SK-N-SH (cell line): ENCODE data around the gene POU4F1. TPM values are rescaled to one million over a fixed set of nuclear protein-coding genes. Genes with fewer than 3 reads are reported as not detected.

Experiments
- CTCF ChIA-PET: fragments of 300-600, 350-600 bp; formaldehyde crosslinking; extraction: SDS; loops from one replicate; lab custom pipeline; 2021; lab: Yijun Ruan, JAX
- POLR2A ChIA-PET: fragments of 350-600 bp; sonication (Branson Sonifier 250); formaldehyde crosslinking; extraction: SDS; loops from one replicate; lab custom pipeline; 2020; ENCODE audit warnings: antibody characterized with exemption, inconsistent platforms; lab: Yijun Ruan, JAX
- DNase-seq: peaks from one replicate; pipeline ENCODE4 v3.0.0; 2012
- H2AFZ ChIP-seq: fragments of 200-600 bp; sonication (generic); 2 replicates; pipeline ENCODE4 v1.8.1; 2016; ENCODE audit warnings: antibody characterized with exemption, mild to moderate bottlenecking, low read depth
- H3F3A ChIP-seq: fragments of 200-600 bp; sonication (generic); replicated peaks from 2 replicates; pipeline ENCODE3; 2016; ENCODE audit warnings: antibody characterized with exemption, mild to moderate bottlenecking; ENCODE audit not compliant: insufficient read depth
- H3K27ac ChIP-seq, 2 experiments: fragments of 200-500 bp in 1 of 2; fragments of 200-600 bp in 1 of 2; sonication (Bioruptor generic) in 1 of 2; sonication (generic), shearing (Covaris generic) in 1 of 2; 2 replicates each; pipeline versions ENCODE4 v1.5.1 to v1.6.1; 2014 to 2016; ENCODE audit warnings: low read depth in 2 of 2, inconsistent platforms in 1 of 2, low read length in 1 of 2, mild to moderate bottlenecking in 1 of 2, mixed read lengths in 1 of 2
- H3K27me3 ChIP-seq: fragments of 200-600 bp; sonication (generic), shearing (Covaris generic); 2 replicates; pipeline ENCODE4 v1.6.1; 2016; ENCODE audit warnings: mixed run types; ENCODE audit not compliant: insufficient read depth
- H3K36me3 ChIP-seq, 2 experiments: fragments of 200-500 bp in 1 of 2; fragments of 200-600 bp in 1 of 2; sonication (Bioruptor generic) in 1 of 2; sonication (generic) in 1 of 2; replicated peaks in 1 of 2; 2 replicates each; pipeline versions ENCODE3 to v1.5.1; 2014 to 2016; ENCODE audit warnings: low read length in 1 of 2, mild to moderate bottlenecking in 1 of 2; ENCODE audit not compliant: insufficient read depth in 2 of 2, control insufficient read depth in 1 of 2
- H3K4me1 ChIP-seq, 2 experiments: fragments of 200-500 bp in 1 of 2; fragments of 200-600 bp in 1 of 2; sonication (Bioruptor generic) in 1 of 2; sonication (generic), shearing (Covaris generic) in 1 of 2; 2 replicates each; pipeline versions ENCODE4 v1.5.1 to v1.6.1; 2014 to 2016; ENCODE audit warnings: low read depth in 1 of 2, low read length in 1 of 2, mixed run types in 1 of 2; ENCODE audit not compliant: insufficient read depth in 2 of 2, control insufficient read depth in 1 of 2
- H3K4me2 ChIP-seq: fragments of 200-600 bp; sonication (generic), shearing (Covaris generic); 2 replicates; pipeline ENCODE4 v1.6.1; 2017; ENCODE audit warnings: mixed run types
- H3K4me3 ChIP-seq, 2 experiments: fragments of 200-500 bp in 1 of 2; fragments of 200-600 bp in 1 of 2; sonication (Bioruptor generic) in 1 of 2; sonication (generic), shearing (Covaris generic) in 1 of 2; 2 replicates each; pipeline versions ENCODE4 v1.5.1 to v1.8.1; 2014 to 2016; ENCODE audit warnings: low read depth in 2 of 2, inconsistent platforms in 1 of 2, low read length in 1 of 2, mild to moderate bottlenecking in 1 of 2, mixed read lengths in 1 of 2, moderate library complexity in 1 of 2
- H3K79me2 ChIP-seq: fragments of 200-600 bp; sonication (generic); 2 replicates; pipeline ENCODE4 v1.8.1; 2017; ENCODE audit warnings: mild to moderate bottlenecking; ENCODE audit not compliant: insufficient read depth
- H3K9ac ChIP-seq: fragments of 200-600 bp; sonication (generic); 2 replicates; pipeline ENCODE4 v1.6.1; 2017; ENCODE audit warnings: mixed run types
- H3K9me2 ChIP-seq: fragments of 200-600 bp; sonication (generic); 2 replicates; pipeline ENCODE4 v1.6.1; 2017; ENCODE audit warnings: mixed run types
- H3K9me3 ChIP-seq: fragments of 200-600 bp; sonication (generic); 2 replicates; pipeline ENCODE4 v1.6.1; 2017; ENCODE audit warnings: mixed run types, mild to moderate bottlenecking, moderate library complexity
- H4K20me1 ChIP-seq: fragments of 200-600 bp; sonication (generic); 2 replicates; pipeline ENCODE4 v1.6.1; 2017; ENCODE audit warnings: mild to moderate bottlenecking, mixed run types; ENCODE audit not compliant: insufficient read depth
- CHD2 ChIP-seq: fragments of 150-350 bp; IDR thresholded peaks from 2 replicates; pipeline ENCODE4 v1.6.1; 2018; ENCODE audit warnings: low read length; ENCODE audit not compliant: partially characterized antibody
- ELF1 ChIP-seq: IDR thresholded peaks from 2 replicates; pipeline ENCODE4 v1.4.0; 2012
- EP300 ChIP-seq, 2 experiments: IDR thresholded peaks; 2 replicates each; pipeline versions ENCODE4 v1.4.0 to v1.6.1; 2012; ENCODE audit warnings: borderline replicate concordance in 1 of 2, low read depth in 1 of 2, low read length in 1 of 2
- EZH2phosphoT487 ChIP-seq: fragments of 200-600 bp; sonication (generic); IDR thresholded peaks from 2 replicates; pipeline ENCODE4 v1.6.1; 2017; ENCODE audit warnings: low read depth, mixed run types, mild to moderate bottlenecking, antibody characterized with exemption, moderate library complexity, borderline replicate concordance
- FOXJ3 ChIP-seq: sonication (generic); formaldehyde crosslinking; IDR thresholded peaks from 2 replicates; pipeline ENCODE4 v1.5.1; 2020; ENCODE audit warnings: mild to moderate bottlenecking, missing genetic modification reagents
- IRF3 ChIP-seq: fragments of 150-350 bp; IDR thresholded peaks from 2 replicates; pipeline ENCODE4 v1.6.1; 2016; ENCODE audit warnings: mild to moderate bottlenecking, low read depth, low read length
- JUND ChIP-seq: IDR thresholded peaks from 2 replicates; pipeline ENCODE4 v1.4.0; 2012
- MEF2A ChIP-seq: IDR thresholded peaks from 2 replicates; pipeline ENCODE4 v1.4.0; 2012; ENCODE audit warnings: low read depth, borderline replicate concordance
- NFIC ChIP-seq: IDR thresholded peaks from 2 replicates; pipeline ENCODE4 v1.4.0; 2012; ENCODE audit warnings: borderline replicate concordance
- PBX3 ChIP-seq: IDR thresholded peaks from 2 replicates; pipeline ENCODE4; 2012
- POLR2AphosphoS5 ChIP-seq: IDR thresholded peaks from 2 replicates; pipeline ENCODE4 v1.6.1; 2012; ENCODE audit warnings: low read depth, low read length
- REST ChIP-seq: IDR thresholded peaks from 2 replicates; pipeline ENCODE4 v1.6.1; 2012; ENCODE audit warnings: mild to moderate bottlenecking, low read depth, low read length, moderate library complexity
- RFX5 ChIP-seq: IDR thresholded peaks from 2 replicates; pipeline ENCODE4 v1.6.1; 2012; ENCODE audit warnings: mild to moderate bottlenecking, improper control_type of control experiment, low read length
- SIN3A ChIP-seq: IDR thresholded peaks from 2 replicates; pipeline ENCODE4 v1.6.1; 2012; ENCODE audit warnings: low read depth, mild to moderate bottlenecking, low read length, moderate library complexity, borderline replicate concordance
- USF2 ChIP-seq: fragments of 150-350 bp; IDR thresholded peaks from 2 replicates; pipeline ENCODE4 v1.6.1; 2017; ENCODE audit warnings: antibody characterized with exemption, low read length, low read depth, borderline replicate concordance
- WGBS: methylation state at CpG from one replicate; pipeline ENCODE4 v1.1.6; 2017; ENCODE audit warnings: low lambda C conversion rate; 5-methylcytosine and 5-hydroxymethylcytosine counted together
- polyA plus RNA-seq, 3 experiments: library from polyadenylated mRNA; depleted of rRNA; stranded (reverse); fragments of >200 nt; gene quantifications; 2 replicates each; pipeline ENCODE4 v1.2.3, GENCODE V29; 2012

Gene POU4F1
- polyA plus RNA-seq, 1 of the 3 experiments (the other 2 are of a cell fraction): not detected

GRCh38 chr13:78599645-78600279 lies 3.6 kb downstream of the POU4F1 start:
- H3K4me1 ChIP-seq: peaks cover 0 to 23% of the 10 kb centered on the region in 2 experiments; a peak in 1 of 4 replicates
- WGBS: 39% methylated on average over 6 of the region's 6 CpGs
- no peak overlapping the region for H2AFZ ChIP-seq
- no peaks in the 10 kb centered on the region for H3K36me3 ChIP-seq
- H3K79me2 ChIP-seq: no peaks in the 10 kb centered on the region
- CTCF ChIA-PET: interaction anchor here (0.6 to 1.9 kb wide), 2 partner anchors 359 to 824 kb away, joined by 3 to 6 read pairs; no protein-coding TSS in a partner anchor
- H3K27ac ChIP-seq: no peak overlapping the region
- POLR2A ChIA-PET: no interaction called here
- H3F3A ChIP-seq: peaks cover 4% of the 10 kb centered on the region
- H3K4me2 ChIP-seq: no peak overlapping the region
- no peak overlapping the region for H3K9ac ChIP-seq
- no peaks in the 10 kb centered on the region for H3K9me3 ChIP-seq
- H3K9me2 ChIP-seq: no peaks in the 10 kb centered on the region
- H4K20me1 ChIP-seq: no peaks in the 10 kb centered on the region
- no peak overlapping the region for H3K4me3 ChIP-seq
- TF ChIP-seq EZH2phosphoT487 (no peak), ELF1 (no peak), SIN3A (no peak), CHD2 (no peak), IRF3 (no peak), JUND (no peak), EP300 (IDR thresholded peaks at IDR 0.05; ENCODE audit: borderline replicate concordance in 1 of 2, low read depth in 1 of 2, low read length in 1 of 2) (no peak), MEF2A (no peak), RFX5 (no peak), REST (no peak), NFIC (no peak), POLR2AphosphoS5 (no peak), USF2 (no peak), PBX3 (no peak), FOXJ3 (CRISPR knock-in tag) (no peak)
- peaks cover 92% of the 10 kb centered on the region for H3K27me3 ChIP-seq
- no peak for DNase-seq
